IPS-15b (cell line): ENCODE results near the gene STX8.
"Not testable (repeated sequence)": the region's sequence is repeated elsewhere in the genome, so short reads cannot be mapped to it uniquely, and the experiment has no call there.

Experiments
- H3K27me3 ChIP-seq: one replicate; pipeline ENCODE4 v1.6.1; 2013; ENCODE audit warnings: low read length; ENCODE audit not compliant: control insufficient read depth, insufficient read depth
- H3K36me3 ChIP-seq: one replicate; pipeline ENCODE4 v1.6.1; 2013; ENCODE audit warnings: low read length; ENCODE audit not compliant: control insufficient read depth, insufficient read depth
- H3K4me1 ChIP-seq: one replicate; pipeline ENCODE4 v1.6.1; 2013; ENCODE audit warnings: mild to moderate bottlenecking, low read length; ENCODE audit not compliant: control insufficient read depth, insufficient read depth
- H3K4me3 ChIP-seq: one replicate; pipeline ENCODE4 v1.5.1; 2013; ENCODE audit warnings: low read depth, low read length
- H3K9ac ChIP-seq: one replicate; pipeline ENCODE4 v1.6.1; 2013; ENCODE audit warnings: low read depth, mild to moderate bottlenecking, low read length
- H3K9me3 ChIP-seq: one replicate; pipeline ENCODE4 v1.6.1; 2013; ENCODE audit warnings: mild to moderate bottlenecking, low read length; ENCODE audit not compliant: control insufficient read depth, insufficient read depth

STX8 gene

DNA sequence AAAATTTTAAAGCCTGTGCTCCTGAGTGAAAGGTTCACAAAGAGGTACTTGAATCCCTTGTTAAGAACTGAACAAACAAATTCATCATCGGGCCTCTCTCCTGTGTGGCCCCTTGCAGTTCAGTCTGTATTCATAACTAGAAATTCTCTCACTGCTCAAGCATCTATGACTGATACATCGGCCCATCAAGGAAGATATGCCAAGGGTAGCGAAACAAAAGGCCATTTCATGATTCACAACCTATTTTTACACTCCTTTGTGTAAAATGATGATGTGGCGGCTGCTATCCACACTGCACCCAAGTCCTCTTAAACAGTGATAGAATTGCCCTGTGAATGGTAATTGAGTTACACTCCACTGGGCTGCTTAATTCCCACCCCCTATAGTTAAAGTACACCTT is 204.6 kb downstream of the STX8 start:
- Histone ChIP-seq H3K9me3 (no peaks in the 10 kb centered on the region), H3K9ac (no peak overlapping the region), H3K27me3 (no peaks in the 10 kb centered on the region), H3K4me3 (no peak overlapping the region), H3K36me3 (no peaks in the 10 kb centered on the region), H3K4me1 (peaks cover 10% of the 10 kb centered on the region)

DNA sequence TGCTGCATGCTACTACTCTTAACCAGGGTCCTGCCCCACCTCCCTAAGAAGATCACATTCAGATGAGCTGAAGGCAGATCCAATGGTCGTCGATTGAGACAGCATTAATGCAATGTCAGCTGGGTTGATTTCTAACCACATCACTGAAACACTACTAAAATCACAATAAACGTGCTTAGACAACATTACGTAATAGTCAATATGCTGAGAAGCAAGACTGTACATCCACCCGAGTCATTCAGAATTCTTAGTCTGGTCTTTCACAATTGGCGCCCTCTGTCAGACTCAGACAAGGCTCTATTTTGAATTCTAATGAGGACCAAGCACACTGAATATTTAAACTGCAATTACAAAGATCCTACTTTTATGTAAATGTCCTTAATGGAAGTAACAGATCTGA is 205.2 kb downstream of the STX8 start:
- H3K4me1 ChIP-seq, result peaks cover 10% of the 10 kb centered on the region
- H3K4me3 ChIP-seq, result no peak overlapping the region
- no peaks in the 10 kb centered on the region for H3K36me3 ChIP-seq
- H3K9me3 ChIP-seq, result no peaks in the 10 kb centered on the region
- H3K27me3 ChIP-seq, result no peaks in the 10 kb centered on the region
- no peak overlapping the region for H3K9ac ChIP-seq

DNA sequence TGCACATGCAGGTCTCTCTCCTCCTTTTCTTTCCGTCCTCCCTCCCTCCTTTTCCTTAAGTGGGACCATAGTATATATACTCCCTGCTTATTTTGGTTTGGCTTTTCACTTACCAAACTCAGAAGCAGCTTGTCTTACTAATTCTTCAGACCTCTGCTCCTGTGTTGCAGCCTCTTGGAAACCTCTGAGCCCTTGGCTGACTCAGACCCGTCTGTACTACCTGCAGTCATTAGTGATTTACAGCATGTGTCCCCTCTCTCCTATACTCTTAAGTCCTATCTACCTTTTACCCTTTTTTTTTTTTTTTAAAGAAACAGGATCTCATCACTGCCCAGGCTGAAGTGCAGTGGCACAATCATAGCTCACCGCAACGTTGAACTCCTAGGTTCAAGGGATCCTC is 207.0 kb downstream of the STX8 start:
- Histone ChIP-seq H3K4me3 (no peak overlapping the region), H3K36me3 (no peaks in the 10 kb centered on the region), H3K9me3 (no peaks in the 10 kb centered on the region), H3K4me1 (peaks cover 10% of the 10 kb centered on the region), H3K9ac (no peak overlapping the region), H3K27me3 (no peaks in the 10 kb centered on the region)

DNA sequence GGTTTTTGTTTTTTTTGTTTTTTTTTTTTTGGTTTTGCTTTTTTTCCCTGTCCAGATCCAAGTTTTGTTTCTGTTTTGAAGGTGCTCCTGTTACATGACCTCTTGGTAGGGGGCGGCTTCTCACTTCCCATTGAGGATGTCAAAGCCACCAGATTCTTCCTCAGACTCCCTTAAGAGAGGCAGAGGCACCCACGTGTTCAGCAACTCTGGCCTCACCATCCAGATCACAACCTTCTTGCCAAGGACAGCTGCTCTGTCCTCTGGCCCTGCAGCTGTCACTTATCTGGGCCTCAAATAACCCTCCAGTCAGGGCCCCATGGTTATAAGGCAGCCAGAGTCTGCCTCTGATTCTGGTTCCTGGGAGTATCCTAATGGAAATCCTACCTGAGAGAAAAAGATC is 208.5 kb downstream of the STX8 start:
- no peak overlapping the region for H3K9ac ChIP-seq

DNA sequence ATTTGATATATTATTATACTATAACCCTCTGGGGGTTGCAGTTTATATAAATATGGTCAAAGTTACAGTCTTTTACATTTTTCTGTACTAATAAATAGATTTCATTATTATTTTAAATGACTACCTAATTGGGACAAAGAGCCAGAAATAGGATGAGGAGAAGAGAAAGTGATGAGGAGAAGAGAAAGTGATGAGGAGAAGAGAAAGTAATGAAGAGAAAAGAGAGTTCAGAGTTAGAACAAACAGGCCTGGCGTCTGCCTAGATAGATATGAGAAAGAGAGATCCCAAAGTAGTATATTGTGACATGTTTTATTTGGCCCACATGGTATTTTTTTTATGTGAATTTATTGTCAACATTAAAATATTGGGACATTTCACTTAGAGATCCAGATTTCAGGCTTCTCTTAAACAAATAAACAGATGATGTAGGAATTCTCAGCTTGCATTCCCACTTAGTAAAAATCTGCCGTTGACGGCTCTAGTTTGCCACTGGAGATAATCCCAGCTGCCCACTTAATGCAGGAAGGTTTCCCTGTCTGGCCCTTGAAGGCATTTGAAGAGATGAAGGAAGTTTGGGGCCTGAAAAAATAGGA is 210.7 kb downstream of the STX8 start:
- H3K36me3 ChIP-seq, result no peaks in the 10 kb centered on the region
- no peak overlapping the region for H3K4me3 ChIP-seq
- H3K27me3 ChIP-seq, result no peaks in the 10 kb centered on the region
- H3K9ac ChIP-seq, result no peak overlapping the region
- H3K4me1 ChIP-seq, result no peaks in the 10 kb centered on the region
- no peaks in the 10 kb centered on the region for H3K9me3 ChIP-seq

More for the DNA sequence above, 208.5 kb downstream of the STX8 start:
- Histone ChIP-seq H3K4me3 (no peak overlapping the region), H3K36me3 (no peaks in the 10 kb centered on the region), H3K4me1 (peaks cover 10% of the 10 kb centered on the region), H3K27me3 (no peaks in the 10 kb centered on the region), H3K9me3 (no peaks in the 10 kb centered on the region)

DNA sequence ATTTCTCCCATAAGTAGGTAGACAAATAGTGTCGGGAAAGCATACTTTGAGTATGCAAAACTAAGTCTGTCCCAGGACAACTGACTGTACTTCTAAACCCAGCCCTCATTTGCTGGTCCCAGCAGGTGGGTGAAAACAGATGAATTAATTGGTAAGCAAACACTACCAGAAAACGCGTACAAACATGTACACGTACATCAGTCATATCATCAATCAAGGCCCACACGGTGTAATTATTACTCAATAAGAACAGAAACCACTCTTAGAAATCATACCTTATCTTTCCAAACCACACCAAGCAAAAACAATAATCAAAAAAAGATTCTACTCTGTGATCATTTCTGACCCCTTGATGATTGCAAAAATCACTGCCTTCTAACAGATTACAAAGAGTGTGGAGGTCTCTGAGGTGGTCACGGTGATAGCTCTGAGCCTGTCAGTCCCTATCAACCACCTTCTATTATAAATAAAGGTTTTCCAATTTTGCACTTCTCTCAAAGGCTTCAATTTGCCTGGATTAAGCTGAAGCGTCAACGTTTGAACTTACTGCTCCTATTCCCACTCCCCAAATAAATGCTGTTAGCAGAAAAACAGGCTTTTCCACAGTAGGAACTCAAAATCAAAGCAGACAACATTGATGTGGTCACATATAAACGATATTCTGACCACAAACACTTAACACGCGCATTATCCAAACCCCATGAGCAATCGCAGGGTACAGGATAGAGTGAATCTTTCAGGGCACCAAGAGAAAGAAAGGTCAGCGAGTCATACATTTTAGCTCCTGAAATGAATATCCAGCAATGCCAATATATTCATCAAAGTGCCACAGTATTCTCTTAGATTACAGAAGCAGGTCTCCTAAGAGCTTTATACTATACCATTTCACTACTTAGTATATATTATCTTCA is 211.9 kb downstream of the STX8 start:
- H3K27me3 ChIP-seq, result no peaks in the 10 kb centered on the region
- no peaks in the 10 kb centered on the region for H3K9me3 ChIP-seq
- no peak overlapping the region for H3K9ac ChIP-seq
- no peak overlapping the region for H3K4me3 ChIP-seq
- H3K36me3 ChIP-seq, result no peaks in the 10 kb centered on the region
- H3K4me1 ChIP-seq, result no peaks in the 10 kb centered on the region

DNA sequence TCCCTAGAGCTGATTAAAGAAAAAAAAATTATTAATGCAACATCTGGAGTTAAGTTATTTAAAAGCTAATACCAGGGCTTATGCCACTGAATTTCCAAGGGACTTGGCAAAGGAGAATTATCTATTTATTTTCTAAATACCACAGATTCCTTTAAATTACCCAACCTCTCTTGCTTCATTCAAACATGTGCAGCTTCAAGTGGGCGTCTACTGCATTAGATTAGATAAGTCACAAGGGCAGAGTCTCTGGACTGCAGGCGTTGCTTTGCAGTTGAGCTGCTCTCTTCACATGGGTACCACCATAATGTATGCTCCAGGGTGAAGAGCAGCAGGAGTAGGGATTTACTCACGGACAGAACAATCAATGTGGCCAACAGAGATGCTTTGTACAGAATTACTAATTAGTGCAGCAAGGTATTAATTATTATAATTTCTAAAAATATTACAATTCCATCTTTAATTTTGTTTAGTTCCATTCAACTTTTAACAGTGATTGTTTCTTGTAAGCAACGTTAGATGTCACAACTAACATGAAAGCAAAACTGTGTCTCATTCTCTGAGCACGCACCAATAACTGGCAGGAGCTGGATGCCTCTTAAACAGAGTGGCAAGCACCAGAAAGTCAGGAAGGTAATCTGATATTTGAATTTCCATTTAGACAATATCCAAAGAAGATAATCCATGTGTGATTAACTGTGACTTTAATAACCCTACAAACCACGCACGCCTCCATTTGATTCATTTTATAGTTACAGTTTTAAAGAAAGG is 214.2 kb downstream of the STX8 start:
- Histone ChIP-seq H3K9me3 (no peaks in the 10 kb centered on the region), H3K36me3 (no peaks in the 10 kb centered on the region), H3K4me1 (no peaks in the 10 kb centered on the region), H3K27me3 (no peaks in the 10 kb centered on the region), H3K4me3 (no peak overlapping the region), H3K9ac (peak overlapping the region; percentile 5)

DNA sequence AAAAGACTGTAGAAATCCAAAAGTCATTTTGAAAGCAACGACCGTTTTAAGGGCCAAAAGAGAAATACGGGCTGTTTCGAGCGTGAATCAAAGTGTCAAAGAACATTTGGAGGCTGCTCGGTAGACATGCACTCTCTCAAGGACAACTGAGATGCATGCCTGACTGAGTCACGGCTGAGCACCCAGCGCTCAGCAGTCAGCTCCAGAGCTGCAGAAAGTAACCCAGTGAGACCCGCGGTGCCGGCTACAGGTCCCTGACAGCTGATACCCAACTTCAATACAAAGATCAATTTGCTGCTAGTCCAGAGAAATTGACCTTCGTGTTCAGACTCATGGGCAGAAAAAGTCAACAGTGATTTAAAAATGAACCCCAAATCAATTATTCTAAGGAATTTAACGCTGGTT is 214.9 kb downstream of the STX8 start:
- Histone ChIP-seq H3K9ac (peak overlapping the region; percentile 5), H3K9me3 (no peaks in the 10 kb centered on the region), H3K4me1 (no peaks in the 10 kb centered on the region), H3K4me3 (no peak overlapping the region), H3K27me3 (no peaks in the 10 kb centered on the region), H3K36me3 (no peaks in the 10 kb centered on the region)

DNA sequence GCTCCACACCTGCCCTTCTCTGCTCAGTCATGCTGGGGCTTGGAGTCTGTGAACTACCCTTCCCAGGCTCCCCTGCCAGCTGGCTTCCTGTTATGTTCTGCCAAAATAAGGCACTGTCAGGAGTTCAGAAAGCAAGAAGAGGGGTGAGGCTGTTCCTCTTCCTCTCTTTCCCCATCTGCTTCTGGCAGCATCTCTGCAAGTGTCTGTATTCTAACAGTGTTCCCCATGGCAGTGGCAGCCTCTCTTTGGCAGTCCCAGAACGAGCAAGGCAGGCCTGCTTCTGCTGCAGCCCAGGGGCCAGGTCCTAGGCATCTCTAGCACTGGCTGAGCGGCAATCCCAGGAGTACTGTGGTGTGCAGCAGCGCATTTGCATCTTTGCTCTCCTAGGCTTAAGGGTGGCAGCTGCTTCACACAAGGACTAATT is 219.1 kb downstream of the STX8 start:
- H3K36me3 ChIP-seq, result no peaks in the 10 kb centered on the region
- no peaks in the 10 kb centered on the region for H3K27me3 ChIP-seq
- H3K9me3 ChIP-seq, result no peaks in the 10 kb centered on the region
- no peaks in the 10 kb centered on the region for H3K4me1 ChIP-seq
- no peak overlapping the region for H3K9ac ChIP-seq
- H3K4me3 ChIP-seq, result no peak overlapping the region

DNA sequence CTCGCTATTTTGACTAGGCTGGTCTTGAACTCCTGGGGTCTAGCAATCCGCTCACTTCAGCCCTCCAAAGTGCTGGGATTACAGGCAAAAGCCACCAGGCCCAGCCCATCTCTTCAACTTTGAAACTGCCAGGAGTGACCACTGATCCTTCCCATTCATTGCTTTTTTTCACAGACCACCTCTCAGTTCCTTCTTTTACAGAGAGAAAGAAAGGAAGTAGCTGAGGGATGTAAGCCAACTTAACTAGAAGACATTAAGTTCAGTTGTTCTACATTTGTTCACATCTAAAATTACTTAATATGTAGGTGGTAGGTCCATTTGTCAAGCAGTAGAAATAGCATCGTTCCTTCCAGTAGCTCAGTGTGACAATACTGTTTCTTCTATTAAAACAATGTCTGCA is 219.8 kb downstream of the STX8 start:
- H3K9me3 ChIP-seq, result no peaks in the 10 kb centered on the region
- H3K9ac ChIP-seq, result no peak overlapping the region
- no peak overlapping the region for H3K4me3 ChIP-seq

DNA sequence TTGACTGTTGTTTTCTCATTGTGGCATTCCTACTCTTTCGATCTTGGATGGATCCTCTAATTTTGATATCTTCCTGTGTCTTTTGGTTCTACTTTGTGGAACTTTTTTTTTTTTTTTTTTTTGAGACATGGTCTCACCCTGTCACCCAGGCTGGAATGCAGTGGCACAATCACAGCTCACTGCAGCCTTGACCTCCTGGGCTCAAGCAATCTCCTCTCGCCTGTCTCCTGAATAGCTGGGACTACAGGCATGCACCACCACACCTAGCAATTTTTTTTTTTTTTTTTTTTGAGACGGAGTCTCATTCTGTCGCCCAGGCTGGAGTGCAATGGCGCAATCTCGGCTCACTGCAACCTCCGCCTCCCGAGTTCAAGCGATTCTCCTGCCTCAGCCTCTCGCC is 220.4 kb downstream of the STX8 start:
- not testable (repeated sequence) for H3K9me3 ChIP-seq, H3K36me3 ChIP-seq, H3K4me3 ChIP-seq, H3K27me3 ChIP-seq, H3K9ac ChIP-seq, H3K4me1 ChIP-seq

More for the DNA sequence above, 219.8 kb downstream of the STX8 start:
- no peaks in the 10 kb centered on the region for H3K27me3 ChIP-seq
- H3K4me1 ChIP-seq, result no peaks in the 10 kb centered on the region
- H3K36me3 ChIP-seq, result no peaks in the 10 kb centered on the region
